ENCODE results near the gene INTS15. TPM values are rescaled to one million over a fixed set of nuclear protein-coding genes. Genes with fewer than 3 reads are reported as not detected.

INTS15 gene
- total and polyA plus RNA-seq, 9 of the 15 experiments (the other 6 are each of a cell fraction or from before 2014, with no cell fraction given), result 0.52 to 28.9 (median 11.6) TPM

GRCh38 chr7:6651851-6652445, 62.1 kb downstream of the INTS15 start:
- no peak overlapping the region for H3K4me3 ChIP-seq
- in situ Hi-C loops (cut with MboI), result no loop called here
- BruUV-seq (replicated peaks), result no TSS peak

GRCh38 chr7:6652446-6653011, 62.7 kb downstream of the INTS15 start:
- no TSS peak for BruUV-seq (replicated peaks)
- Histone ChIP-seq H4K20me1 (replicated peaks; ENCODE audit: control insufficient read depth, insufficient read depth, low read length) (no peaks in the 10 kb centered on the region), H3K9me1 (ENCODE audit: control insufficient read depth, insufficient read depth, low read length) (no peaks in the 10 kb centered on the region), H3K4me1 (replicated peaks in 1 of 2; ENCODE audit: control insufficient read depth in 2 of 2, insufficient read depth in 2 of 2, low read length in 2 of 2) (peaks cover 0 to 6% of the 10 kb centered on the region in 2 experiments; a peak in 2 of 5 replicates), H3K9ac (ENCODE audit: insufficient read depth in 1 of 2, low read depth in 2 of 2, low read length in 2 of 2) (no peak overlapping the region), H3K27me3 (ENCODE audit: control insufficient read depth in 2 of 2, insufficient read depth in 2 of 2, low read length in 2 of 2) (no peaks in the 10 kb centered on the region), H3K79me2 (ENCODE audit: control insufficient read depth, insufficient read depth, low read length) (0 out of 3 replicates have a peak, but pooled peaks cover 4% of the 10 kb centered on the region), H3K36me3 (ENCODE audit: control insufficient read depth, insufficient read depth, low read length) (peaks cover 65% of the 10 kb centered on the region; the same call in 2 of the 3 replicates), H3K4me2 (ENCODE audit: insufficient read depth, low read length) (no peak overlapping the region), H3K4me3 (no peak overlapping the region), H3K9me3 (replicated peaks; ENCODE audit: control insufficient read depth, insufficient read depth, low read depth, low read length) (peaks cover 12% of the 10 kb centered on the region), H3K27ac (ENCODE audit: extremely low read depth, low read depth, low read length) (no peak overlapping the region), H2AFZ (ENCODE audit: low read depth, low read length) (no peak overlapping the region)
- FAIRE-seq (no peak), DNase-seq (ENCODE audit: extremely low read depth in 1 of 4, low spot score in 3 of 4) (peak in 2 of 4 experiments; percentile 1 to 21), ATAC-seq (no peak)
- CTCF ChIA-PET (ENCODE audit: low intra/inter-chr PET ratio), result no interaction called here
- intact Hi-C loops (cut with micrococcal nuclease), result no loop called here
- POLR2A ChIA-PET, result interaction anchor here (0.6 kb wide), 1 partner anchor 31 kb away, joined by 3 read pairs; no protein-coding TSS in a partner anchor
- in situ Hi-C loops (cut with MboI), result no loop called here
- 98% methylated on average over 33 of the region's 75 CpGs for WGBS (ENCODE audit: insufficient coverage, low coverage, missing lambda C conversion rate)
- TF ChIP-seq ETS2 (tag; IDR thresholded peaks at IDR 0.05; ENCODE audit: borderline replicate concordance, poor library complexity, severe bottlenecking) (no peak), CEBPB (tag; IDR thresholded peaks at IDR 0.05) (no peak), MYBL2 (IDR thresholded peaks at IDR 0.05; ENCODE audit: low read depth) (no peak), MYBL2 (CRISPR knock-in tag; IDR thresholded peaks at IDR 0.05; ENCODE audit: borderline replicate concordance) (no peak), SREBF2 (CRISPR knock-in tag; IDR thresholded peaks at IDR 0.05) (no peak)
- TF ChIP-seq, protein P1, sequence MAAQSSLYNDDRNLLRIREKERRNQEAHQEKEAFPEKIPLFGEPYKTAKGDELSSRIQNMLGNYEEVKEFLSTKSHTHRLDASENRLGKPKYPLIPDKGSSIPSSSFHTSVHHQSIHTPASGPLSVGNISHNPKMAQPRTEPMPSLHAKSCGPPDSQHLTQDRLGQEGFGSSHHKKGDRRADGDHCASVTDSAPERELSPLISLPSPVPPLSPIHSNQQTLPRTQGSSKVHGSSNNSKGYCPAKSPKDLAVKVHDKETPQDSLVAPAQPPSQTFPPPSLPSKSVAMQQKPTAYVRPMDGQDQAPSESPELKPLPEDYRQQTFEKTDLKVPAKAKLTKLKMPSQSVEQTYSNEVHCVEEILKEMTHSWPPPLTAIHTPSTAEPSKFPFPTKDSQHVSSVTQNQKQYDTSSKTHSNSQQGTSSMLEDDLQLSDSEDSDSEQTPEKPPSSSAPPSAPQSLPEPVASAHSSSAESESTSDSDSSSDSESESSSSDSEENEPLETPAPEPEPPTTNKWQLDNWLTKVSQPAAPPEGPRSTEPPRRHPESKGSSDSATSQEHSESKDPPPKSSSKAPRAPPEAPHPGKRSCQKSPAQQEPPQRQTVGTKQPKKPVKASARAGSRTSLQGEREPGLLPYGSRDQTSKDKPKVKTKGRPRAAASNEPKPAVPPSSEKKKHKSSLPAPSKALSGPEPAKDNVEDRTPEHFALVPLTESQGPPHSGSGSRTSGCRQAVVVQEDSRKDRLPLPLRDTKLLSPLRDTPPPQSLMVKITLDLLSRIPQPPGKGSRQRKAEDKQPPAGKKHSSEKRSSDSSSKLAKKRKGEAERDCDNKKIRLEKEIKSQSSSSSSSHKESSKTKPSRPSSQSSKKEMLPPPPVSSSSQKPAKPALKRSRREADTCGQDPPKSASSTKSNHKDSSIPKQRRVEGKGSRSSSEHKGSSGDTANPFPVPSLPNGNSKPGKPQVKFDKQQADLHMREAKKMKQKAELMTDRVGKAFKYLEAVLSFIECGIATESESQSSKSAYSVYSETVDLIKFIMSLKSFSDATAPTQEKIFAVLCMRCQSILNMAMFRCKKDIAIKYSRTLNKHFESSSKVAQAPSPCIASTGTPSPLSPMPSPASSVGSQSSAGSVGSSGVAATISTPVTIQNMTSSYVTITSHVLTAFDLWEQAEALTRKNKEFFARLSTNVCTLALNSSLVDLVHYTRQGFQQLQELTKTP (IDR thresholded peaks at IDR 0.05; ENCODE audit: low read depth in 1 of 2, partially characterized antibody in 2 of 2), result no peak
- TF ChIP-seq, protein P2, sequence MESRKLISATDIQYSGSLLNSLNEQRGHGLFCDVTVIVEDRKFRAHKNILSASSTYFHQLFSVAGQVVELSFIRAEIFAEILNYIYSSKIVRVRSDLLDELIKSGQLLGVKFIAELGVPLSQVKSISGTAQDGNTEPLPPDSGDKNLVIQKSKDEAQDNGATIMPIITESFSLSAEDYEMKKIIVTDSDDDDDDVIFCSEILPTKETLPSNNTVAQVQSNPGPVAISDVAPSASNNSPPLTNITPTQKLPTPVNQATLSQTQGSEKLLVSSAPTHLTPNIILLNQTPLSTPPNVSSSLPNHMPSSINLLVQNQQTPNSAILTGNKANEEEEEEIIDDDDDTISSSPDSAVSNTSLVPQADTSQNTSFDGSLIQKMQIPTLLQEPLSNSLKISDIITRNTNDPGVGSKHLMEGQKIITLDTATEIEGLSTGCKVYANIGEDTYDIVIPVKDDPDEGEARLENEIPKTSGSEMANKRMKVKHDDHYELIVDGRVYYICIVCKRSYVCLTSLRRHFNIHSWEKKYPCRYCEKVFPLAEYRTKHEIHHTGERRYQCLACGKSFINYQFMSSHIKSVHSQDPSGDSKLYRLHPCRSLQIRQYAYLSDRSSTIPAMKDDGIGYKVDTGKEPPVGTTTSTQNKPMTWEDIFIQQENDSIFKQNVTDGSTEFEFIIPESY (CRISPR knock-in tag; IDR thresholded peaks at IDR 0.05), result peak; percentile 91

More at GRCh38 chr7:6651851-6652445, 62.1 kb downstream of the INTS15 start:
- POLR2A ChIA-PET, result no interaction called here
- Histone ChIP-seq H3K4me2 (ENCODE audit: insufficient read depth, low read length) (no peak overlapping the region), H3K79me2 (ENCODE audit: control insufficient read depth, insufficient read depth, low read length) (0 out of 3 replicates have a peak, but pooled peaks cover 7% of the 10 kb centered on the region), H4K20me1 (replicated peaks; ENCODE audit: control insufficient read depth, insufficient read depth, low read length) (no peaks in the 10 kb centered on the region), H3K27ac (ENCODE audit: extremely low read depth, low read depth, low read length) (no peak overlapping the region), H3K9ac (ENCODE audit: insufficient read depth in 1 of 2, low read depth in 2 of 2, low read length in 2 of 2) (no peak overlapping the region), H3K27me3 (ENCODE audit: control insufficient read depth in 2 of 2, insufficient read depth in 2 of 2, low read length in 2 of 2) (no peaks in the 10 kb centered on the region), H3K4me1 (replicated peaks in 1 of 2; ENCODE audit: control insufficient read depth in 2 of 2, insufficient read depth in 2 of 2, low read length in 2 of 2) (peaks cover 0 to 6% of the 10 kb centered on the region in 2 experiments; a peak in 2 of 5 replicates), H3K9me1 (ENCODE audit: control insufficient read depth, insufficient read depth, low read length) (no peaks in the 10 kb centered on the region), H3K36me3 (ENCODE audit: control insufficient read depth, insufficient read depth, low read length) (peaks cover 71% of the 10 kb centered on the region; the same call in 2 of the 3 replicates), H2AFZ (ENCODE audit: low read depth, low read length) (no peak overlapping the region), H3K9me3 (replicated peaks; ENCODE audit: control insufficient read depth, insufficient read depth, low read depth, low read length) (peaks cover 12% of the 10 kb centered on the region)
- DNase-seq (ENCODE audit: extremely low read depth in 1 of 4, low spot score in 3 of 4) (peak in 1 of 4 experiments; percentile 10), FAIRE-seq (no peak), ATAC-seq (no peak)
- intact Hi-C loops (cut with micrococcal nuclease), result no loop called here
- WGBS (ENCODE audit: insufficient coverage, low coverage, missing lambda C conversion rate), result 99% methylated on average over 15 of the region's 32 CpGs
- CTCF ChIA-PET (ENCODE audit: low intra/inter-chr PET ratio), result no interaction called here
- TF ChIP-seq NFATC3 (IDR thresholded peaks at IDR 0.05) (no peak), RBFOX2 (IDR thresholded peaks at IDR 0.05; ENCODE audit: low read depth, low read length) (peak; percentile 36)

All from K562 (cell line).